Esophagus muscularis mucosa (tissue), 4 donors: Measurements from ENCODE around the gene NBPF14. TPM values are rescaled to one million over a fixed set of nuclear protein-coding genes. Genes with fewer than 3 reads are reported as not detected.
"Not testable (repeated sequence)": the region's sequence is repeated elsewhere in the genome, so short reads cannot be mapped to it uniquely, and the experiment has no call there.

ENCODE experiments used
- DNase-seq: peaks from one replicate; pipeline ENCODE4 v3.0.0-alpha.2; 2017; ENCODE audit errors: extremely low spot score
- H3K27ac ChIP-seq, 4 donors: fragments of 200-600 bp; sonication (generic); replicated peaks in 1 of 4; 1 replicate in 3 of 4; 2 replicates in 1 of 4; pipeline ENCODE4 v1.5.1; 2016 to 2019; ENCODE audit warnings: mild to moderate bottlenecking in 1 of 4
- H3K27me3 ChIP-seq, 4 donors: fragments of 200-600 bp; sonication (generic); one replicate each; pipeline versions ENCODE4 v1.5.1 to v1.6.0; 2016 to 2019
- H3K36me3 ChIP-seq, 4 donors: fragments of 200-600 bp; sonication (generic); one replicate each; pipeline ENCODE4 v1.5.1; 2016 to 2019
- H3K4me1 ChIP-seq, 4 donors: fragments of 200-600 bp; sonication (generic); one replicate each; pipeline ENCODE4 v1.5.1; 2016 to 2019
- H3K4me3 ChIP-seq, 4 donors: fragments of 200-600 bp; sonication (generic); 1 replicate in 2 of 4; 2 replicates in 2 of 4; pipeline ENCODE4 v1.5.1; 2016 to 2019; ENCODE audit warnings: mild to moderate bottlenecking in 4 of 4, moderate library complexity in 1 of 4
- H3K9me3 ChIP-seq, 4 donors: fragments of 200-600 bp; sonication (generic); 1 replicate in 3 of 4; 2 replicates in 1 of 4; pipeline ENCODE4 v1.5.1; 2016 to 2019
- CTCF ChIP-seq, 3 experiments: fragments of 200-600 bp in 2 of 3; fragments of 450-650 bp in 1 of 3; sonication (generic) in 2 of 3; IDR thresholded peaks; one replicate each; pipeline ENCODE4 v1.5.1; 2017 to 2019; ENCODE audit warnings: antibody characterized with exemption in 3 of 3, mild to moderate bottlenecking in 2 of 3, moderate library complexity in 1 of 3
- POLR2AphosphoS5 ChIP-seq, 2 donors: sonication (generic); formaldehyde crosslinking; IDR thresholded peaks; one replicate each; pipeline ENCODE4 v1.6.1; 2017; ENCODE audit warnings: antibody characterized with exemption in 2 of 2
- WGBS: methylation state at CpG from one replicate; pipeline ENCODE4 v1.1.5; 2018; 5-methylcytosine and 5-hydroxymethylcytosine counted together
- intact Hi-C: fragments of 100-400 bp; cut with DNase I; formaldehyde crosslinking; loops from one replicate; pipeline ENCODE4 v1.15.1; 2023
- total RNA-seq, 4 donors: library from RNA; depleted of rRNA; stranded (reverse); fragments of >200 nt; gene quantifications; one replicate each; pipeline versions ENCODE4 v1.1.0 to v1.2.1, GENCODE V29; 2016

NBPF14 gene
- 10 to 100 TPM; 13.9 to 31.1 (median 26.5) TPM for total RNA-seq

GRCh38 chr1:148595911-148596310 lies at the start of gene NBPF14:
Gene NBPF14, minus strand, starts transcription at chr1:148596011. Its CDS starts 294 bp downstream, at chr1:148595717.
- intact Hi-C loops, H3K4me1 ChIP-seq, H3K4me3 ChIP-seq, H3K36me3 ChIP-seq, H3K27ac ChIP-seq, H3K9me3 ChIP-seq, H3K27me3 ChIP-seq, DNase-seq: not testable (repeated sequence)
- WGBS, result no CpG with 5 or more reads among the region's 5 CpGs

GRCh38 chr1:148625451-148625850 lies 29.6 kb upstream of the NBPF14 start:
- intact Hi-C loops, H3K36me3 ChIP-seq, H3K4me3 ChIP-seq, H3K27ac ChIP-seq, H3K4me1 ChIP-seq, H3K9me3 ChIP-seq, H3K27me3 ChIP-seq, DNase-seq: not testable (repeated sequence)
- whole genome bisulfite sequencing, result no CpG with 5 or more reads among the region's 6 CpGs

GRCh38 chr1:148618216-148618615 lies 22.4 kb upstream of the NBPF14 start:
- DNase-seq, H3K4me1 ChIP-seq, H3K9me3 ChIP-seq, H3K27me3 ChIP-seq, intact Hi-C loops, H3K4me3 ChIP-seq, H3K36me3 ChIP-seq, H3K27ac ChIP-seq: not testable (repeated sequence)
- WGBS, result no CpG with 5 or more reads among the region's 1 CpG

- intact Hi-C loops, H3K9me3 ChIP-seq, H3K4me3 ChIP-seq, H3K27me3 ChIP-seq, H3K4me1 ChIP-seq, H3K27ac ChIP-seq, H3K36me3 ChIP-seq: not testable (repeated sequence)
- WGBS, result 14% methylated on average over 1 of the region's 2 CpGs
- peak; percentile 1 for DNase-seq
Observed at GRCh38 chr1:148605266-148605665, 9.5 kb upstream of the NBPF14 start.

- H3K4me3 ChIP-seq, H3K27me3 ChIP-seq, H3K9me3 ChIP-seq, H3K36me3 ChIP-seq, intact Hi-C loops, H3K4me1 ChIP-seq, H3K27ac ChIP-seq, DNase-seq: not testable (repeated sequence)
- peak in 2 of 3 experiments; percentile 7 to 8 for TF ChIP-seq CTCF (IDR thresholded peaks at IDR 0.05)
- WGBS, result 0% methylated on average over 1 of the region's 5 CpGs
Observed at GRCh38 chr1:148595360-148595759, 451 bp downstream of the NBPF14 start.

- intact Hi-C loops, H3K4me3 ChIP-seq, H3K9me3 ChIP-seq, H3K36me3 ChIP-seq, H3K27me3 ChIP-seq, H3K4me1 ChIP-seq, DNase-seq, H3K27ac ChIP-seq: not testable (repeated sequence)
- WGBS, result no CpG with 5 or more reads among the region's 5 CpGs
Observed at GRCh38 chr1:148591098-148591497, 4.7 kb downstream of the NBPF14 start.

GRCh38 chr1:148532158-148532557 lies 63.7 kb downstream of the NBPF14 start:
- DNase-seq, intact Hi-C loops: not testable (repeated sequence)
- no CpG with 5 or more reads among the region's 4 CpGs for WGBS

GRCh38 chr1:148529101-148529567 lies 66.7 kb downstream of the NBPF14 start:
- TF ChIP-seq POLR2AphosphoS5 (IDR thresholded peaks at IDR 0.05), result peak in 1 of 2 donors; percentile 46
- H3K36me3 ChIP-seq, H3K4me1 ChIP-seq, H3K27me3 ChIP-seq, intact Hi-C loops, H3K9me3 ChIP-seq: not testable (repeated sequence)
- peak overlapping the region; percentile 56 to 74 (median 60) for H3K27ac ChIP-seq
- peak; percentile 26 for DNase-seq
- H3K4me3 ChIP-seq, result peak overlapping the region; percentile 38 to 50 (median 42)
- 3% methylated on average over 4 of the region's 25 CpGs for WGBS

More at GRCh38 chr1:148532158-148532557, 63.7 kb downstream of the NBPF14 start:
- H3K27me3 ChIP-seq, H3K27ac ChIP-seq, H3K9me3 ChIP-seq, H3K4me1 ChIP-seq, H3K4me3 ChIP-seq: not testable (repeated sequence)
- H3K36me3 ChIP-seq, result peaks cover 0 to 17% (median 8%) of the 10 kb centered on the region in 4 donors

GRCh38 chr1:148528591-148528990 lies 67.2 kb downstream of the NBPF14 start:
- Histone ChIP-seq H3K4me3 (peak overlapping the region; percentile 38 to 50 (median 42)), H3K27ac (peak overlapping the region; percentile 56 to 74 (median 60))
- intact Hi-C loops, DNase-seq, H3K9me3 ChIP-seq, H3K27me3 ChIP-seq, H3K36me3 ChIP-seq, H3K4me1 ChIP-seq: not testable (repeated sequence)
- 0% methylated on average over 3 of the region's 24 CpGs for WGBS
- peak in 1 of 3 experiments; percentile 16 for TF ChIP-seq CTCF (IDR thresholded peaks at IDR 0.05)

GRCh38 chr1:148526587-148526986 lies 69.2 kb downstream of the NBPF14 start:
- H3K4me3 ChIP-seq, H3K4me1 ChIP-seq, H3K27ac ChIP-seq, H3K36me3 ChIP-seq, intact Hi-C loops, H3K27me3 ChIP-seq, H3K9me3 ChIP-seq: not testable (repeated sequence)
- DNase-seq, result peak; percentile 0
- WGBS, result no CpG with 5 or more reads among the region's 2 CpGs
